NB4 (cell line): ENCODE measurements around the gene TFPI.

Experiments used
- TF ChIP-seq, protein P1 (sequence below): IDR thresholded peaks from one replicate; pipeline ENCODE4 v1.5.1; 2012; ENCODE audit warnings: low read depth, low read length
- TF ChIP-seq, protein P2 (sequence below): IDR thresholded peaks from 2 replicates; pipeline ENCODE4 v1.6.1; 2011; ENCODE audit warnings: low read depth, low read length

DNA sequence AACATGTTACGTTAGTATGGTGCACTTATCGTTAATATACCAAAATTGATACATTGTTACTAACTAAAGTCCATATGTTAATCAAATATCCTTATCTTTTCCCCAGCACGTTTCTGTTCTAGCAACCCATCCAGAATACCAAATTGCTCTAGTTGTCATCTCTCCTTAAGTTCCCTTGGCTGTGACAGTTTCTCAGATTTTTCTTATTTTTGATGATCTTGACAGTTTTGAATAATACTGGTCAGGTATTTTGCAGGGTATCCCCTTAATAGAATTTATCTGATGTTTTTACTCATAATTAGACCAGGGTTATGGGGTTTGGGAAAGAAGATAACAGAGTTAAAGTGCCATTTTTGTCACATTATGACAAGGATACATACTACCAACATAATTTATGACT, 47.8 kb downstream of the TFPI start:
- TF ChIP-seq, protein P1, sequence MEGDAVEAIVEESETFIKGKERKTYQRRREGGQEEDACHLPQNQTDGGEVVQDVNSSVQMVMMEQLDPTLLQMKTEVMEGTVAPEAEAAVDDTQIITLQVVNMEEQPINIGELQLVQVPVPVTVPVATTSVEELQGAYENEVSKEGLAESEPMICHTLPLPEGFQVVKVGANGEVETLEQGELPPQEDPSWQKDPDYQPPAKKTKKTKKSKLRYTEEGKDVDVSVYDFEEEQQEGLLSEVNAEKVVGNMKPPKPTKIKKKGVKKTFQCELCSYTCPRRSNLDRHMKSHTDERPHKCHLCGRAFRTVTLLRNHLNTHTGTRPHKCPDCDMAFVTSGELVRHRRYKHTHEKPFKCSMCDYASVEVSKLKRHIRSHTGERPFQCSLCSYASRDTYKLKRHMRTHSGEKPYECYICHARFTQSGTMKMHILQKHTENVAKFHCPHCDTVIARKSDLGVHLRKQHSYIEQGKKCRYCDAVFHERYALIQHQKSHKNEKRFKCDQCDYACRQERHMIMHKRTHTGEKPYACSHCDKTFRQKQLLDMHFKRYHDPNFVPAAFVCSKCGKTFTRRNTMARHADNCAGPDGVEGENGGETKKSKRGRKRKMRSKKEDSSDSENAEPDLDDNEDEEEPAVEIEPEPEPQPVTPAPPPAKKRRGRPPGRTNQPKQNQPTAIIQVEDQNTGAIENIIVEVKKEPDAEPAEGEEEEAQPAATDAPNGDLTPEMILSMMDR = no peak
- TF ChIP-seq, protein P2, sequence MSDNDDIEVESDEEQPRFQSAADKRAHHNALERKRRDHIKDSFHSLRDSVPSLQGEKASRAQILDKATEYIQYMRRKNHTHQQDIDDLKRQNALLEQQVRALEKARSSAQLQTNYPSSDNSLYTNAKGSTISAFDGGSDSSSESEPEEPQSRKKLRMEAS = no peak
